Measurements from ENCODE around the gene ATP5IF1. TPM values are rescaled to one million over a fixed set of nuclear protein-coding genes. Genes with fewer than 3 reads are reported as not detected.

Gene ATP5IF1
- total and polyA plus RNA-seq, 2 of the 13 experiments (the other 11 are each of a cell fraction or from before 2014, with no cell fraction given) = 97.7 to 131 TPM

DNA sequence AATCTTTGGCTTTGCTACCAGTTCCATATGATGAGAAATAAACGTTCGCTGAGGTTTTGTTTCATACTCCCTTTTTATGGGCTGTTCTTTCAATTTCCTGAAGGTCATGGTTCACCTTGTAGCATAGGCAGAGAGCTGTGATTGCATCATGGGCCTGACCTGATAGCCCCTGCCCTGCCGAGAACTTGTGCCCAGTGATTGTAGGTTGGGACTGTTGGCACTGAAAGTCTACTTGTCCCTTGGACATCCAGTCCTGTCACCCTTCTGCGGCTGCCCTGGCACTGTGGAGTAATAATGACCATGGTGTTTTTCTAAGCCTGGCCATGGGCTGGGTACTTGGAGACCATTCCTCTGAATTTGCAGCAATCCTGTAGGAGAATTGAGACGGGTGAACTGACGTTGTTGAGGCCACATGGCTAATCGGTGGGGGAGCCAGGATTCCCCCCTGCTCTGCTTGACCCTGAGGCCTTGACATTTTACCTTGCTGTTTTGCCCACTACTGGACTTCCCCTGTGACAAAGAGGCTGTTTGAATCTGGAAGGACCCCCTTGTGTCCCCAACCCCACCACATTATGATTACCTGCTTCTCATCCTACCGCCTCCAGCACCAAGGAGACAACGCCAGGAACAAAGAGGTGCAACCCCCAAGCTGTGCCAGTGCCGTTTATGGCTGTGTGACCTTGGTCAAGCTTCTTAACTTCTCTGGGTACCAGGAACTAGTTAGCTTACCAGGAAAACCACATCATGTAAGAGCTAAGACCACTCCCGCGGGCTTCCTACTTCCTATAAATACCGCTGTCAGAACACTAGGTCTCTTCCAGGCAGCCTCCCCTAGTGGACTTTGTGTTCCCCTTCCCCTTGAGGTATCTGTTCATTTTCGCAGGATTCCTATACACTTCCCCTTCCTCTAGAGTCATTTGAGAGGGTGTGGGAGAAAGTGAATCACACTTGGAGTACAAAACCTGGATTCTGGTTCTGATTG, 46.8 kb downstream of the ATP5IF1 start:
- in situ Hi-C loops (cut with HindIII; ENCODE audit: extremely low pct_ligation_motif_present, low pct_unique_long_range_greater_than_20kb) (no loop called here), intact Hi-C loops (cut with micrococcal nuclease; ENCODE audit: unreplicated experiment) (no loop called here)
- 89% methylated on average over 13 of the region's 14 CpGs for WGBS (ENCODE audit: low lambda C conversion rate)
- H3K4me1 ChIP-seq (ENCODE audit: insufficient read depth, low read length) = peaks cover 18% of the 10 kb centered on the region
- no peaks in the 10 kb centered on the region for H3K27me3 ChIP-seq (ENCODE audit: control insufficient read depth in 1 of 2, insufficient read depth in 2 of 2, low read length in 2 of 2)
- H3K4me3 ChIP-seq (replicated peaks in 1 of 3; ENCODE audit: insufficient read depth in 1 of 3, low read depth in 2 of 3, low read length in 3 of 3) = no peak overlapping the region
- DNase-seq (ENCODE audit: low spot score) = no peak
- H3K9me3 ChIP-seq (ENCODE audit: low read length) = no peaks in the 10 kb centered on the region
- no peak overlapping the region for H3K4me2 ChIP-seq (ENCODE audit: low read depth, low read length)
- peaks cover 24 to 50% of the 10 kb centered on the region in 2 experiments for H3K36me3 ChIP-seq (replicated peaks in 1 of 2; ENCODE audit: control insufficient read depth in 1 of 2, insufficient read depth in 2 of 2, low read length in 2 of 2)
- no peaks in the 10 kb centered on the region for H4K20me1 ChIP-seq (ENCODE audit: insufficient read depth, low read length)
- CTCF ChIA-PET (ENCODE audit: low intra/inter-chr PET ratio, low total read pairs) = no interaction called here
- no peaks in the 10 kb centered on the region for H3K79me2 ChIP-seq (ENCODE audit: insufficient read depth, low read length)
- no peak; the same call in 2 of the 3 replicates for ATAC-seq
- no peak overlapping the region for H3K9ac ChIP-seq (ENCODE audit: insufficient read depth, low read depth, low read length)
- no TSS peak for BruUV-seq (replicated peaks)
- POLR2A ChIA-PET = interaction anchor here (1.4 to 1.7 kb wide), 2 partner anchors 22 to 34 kb away, joined by 3 to 6 read pairs; no protein-coding TSS in a partner anchor
- no peak for FAIRE-seq
- H3K27ac ChIP-seq (ENCODE audit: extremely low read length, insufficient read depth, low read length) = peak overlapping the region; percentile 1
- H2AFZ ChIP-seq (ENCODE audit: low read length) = no peak overlapping the region
- TF ChIP-seq HCFC1 (IDR thresholded peaks at IDR 0.05; ENCODE audit: low read depth, low read length) (no peak), CHD2 (IDR thresholded peaks at IDR 0.05; ENCODE audit: low read depth, low read length) (no peak), FOSL1 (CRISPR knock-in tag; IDR thresholded peaks at IDR 0.05; ENCODE audit: borderline replicate concordance) (no peak), ISL2 (CRISPR knock-in tag; IDR thresholded peaks at IDR 0.05) (no peak), ZNF253 (CRISPR knock-in tag; IDR thresholded peaks at IDR 0.05; ENCODE audit: borderline replicate concordance) (no peak), RBM22 (optimal IDR thresholded peaks at IDR 0.05; ENCODE audit: low read length) (peak; percentile 30), RXRB (CRISPR knock-in tag; IDR thresholded peaks at IDR 0.05; ENCODE audit: borderline replicate concordance) (no peak), SMARCC2 (IDR thresholded peaks at IDR 0.05) (no peak), GTF2F1 (IDR thresholded peaks at IDR 0.05; ENCODE audit: low read length) (no peak), ZKSCAN8 (CRISPR knock-in tag; IDR thresholded peaks at IDR 0.05; ENCODE audit: borderline replicate concordance) (no peak), RELA (CRISPR knock-in tag; IDR thresholded peaks at IDR 0.05) (no peak), POLR2AphosphoS5 (IDR thresholded peaks at IDR 0.05; ENCODE audit: low read depth, low read length) (0 out of 2 replicates have a peak, but pooled peaks have one; percentile 3), RFXAP (CRISPR knock-in tag; IDR thresholded peaks at IDR 0.05; ENCODE audit: borderline replicate concordance) (no peak), ZNF549 (CRISPR knock-in tag; IDR thresholded peaks at IDR 0.05) (no peak)
- TF ChIP-seq, protein P1, sequence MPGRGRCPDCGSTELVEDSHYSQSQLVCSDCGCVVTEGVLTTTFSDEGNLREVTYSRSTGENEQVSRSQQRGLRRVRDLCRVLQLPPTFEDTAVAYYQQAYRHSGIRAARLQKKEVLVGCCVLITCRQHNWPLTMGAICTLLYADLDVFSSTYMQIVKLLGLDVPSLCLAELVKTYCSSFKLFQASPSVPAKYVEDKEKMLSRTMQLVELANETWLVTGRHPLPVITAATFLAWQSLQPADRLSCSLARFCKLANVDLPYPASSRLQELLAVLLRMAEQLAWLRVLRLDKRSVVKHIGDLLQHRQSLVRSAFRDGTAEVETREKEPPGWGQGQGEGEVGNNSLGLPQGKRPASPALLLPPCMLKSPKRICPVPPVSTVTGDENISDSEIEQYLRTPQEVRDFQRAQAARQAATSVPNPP (CRISPR knock-in tag; IDR thresholded peaks at IDR 0.05) = no peak
- TF ChIP-seq, protein P2, sequence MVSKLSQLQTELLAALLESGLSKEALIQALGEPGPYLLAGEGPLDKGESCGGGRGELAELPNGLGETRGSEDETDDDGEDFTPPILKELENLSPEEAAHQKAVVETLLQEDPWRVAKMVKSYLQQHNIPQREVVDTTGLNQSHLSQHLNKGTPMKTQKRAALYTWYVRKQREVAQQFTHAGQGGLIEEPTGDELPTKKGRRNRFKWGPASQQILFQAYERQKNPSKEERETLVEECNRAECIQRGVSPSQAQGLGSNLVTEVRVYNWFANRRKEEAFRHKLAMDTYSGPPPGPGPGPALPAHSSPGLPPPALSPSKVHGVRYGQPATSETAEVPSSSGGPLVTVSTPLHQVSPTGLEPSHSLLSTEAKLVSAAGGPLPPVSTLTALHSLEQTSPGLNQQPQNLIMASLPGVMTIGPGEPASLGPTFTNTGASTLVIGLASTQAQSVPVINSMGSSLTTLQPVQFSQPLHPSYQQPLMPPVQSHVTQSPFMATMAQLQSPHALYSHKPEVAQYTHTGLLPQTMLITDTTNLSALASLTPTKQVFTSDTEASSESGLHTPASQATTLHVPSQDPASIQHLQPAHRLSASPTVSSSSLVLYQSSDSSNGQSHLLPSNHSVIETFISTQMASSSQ (IDR thresholded peaks at IDR 0.05; ENCODE audit: low read depth) = no peak
- TF ChIP-seq, protein P2 (CRISPR knock-in tag; IDR thresholded peaks at IDR 0.05; ENCODE audit: borderline replicate concordance) = no peak
- TF ChIP-seq, protein P3, sequence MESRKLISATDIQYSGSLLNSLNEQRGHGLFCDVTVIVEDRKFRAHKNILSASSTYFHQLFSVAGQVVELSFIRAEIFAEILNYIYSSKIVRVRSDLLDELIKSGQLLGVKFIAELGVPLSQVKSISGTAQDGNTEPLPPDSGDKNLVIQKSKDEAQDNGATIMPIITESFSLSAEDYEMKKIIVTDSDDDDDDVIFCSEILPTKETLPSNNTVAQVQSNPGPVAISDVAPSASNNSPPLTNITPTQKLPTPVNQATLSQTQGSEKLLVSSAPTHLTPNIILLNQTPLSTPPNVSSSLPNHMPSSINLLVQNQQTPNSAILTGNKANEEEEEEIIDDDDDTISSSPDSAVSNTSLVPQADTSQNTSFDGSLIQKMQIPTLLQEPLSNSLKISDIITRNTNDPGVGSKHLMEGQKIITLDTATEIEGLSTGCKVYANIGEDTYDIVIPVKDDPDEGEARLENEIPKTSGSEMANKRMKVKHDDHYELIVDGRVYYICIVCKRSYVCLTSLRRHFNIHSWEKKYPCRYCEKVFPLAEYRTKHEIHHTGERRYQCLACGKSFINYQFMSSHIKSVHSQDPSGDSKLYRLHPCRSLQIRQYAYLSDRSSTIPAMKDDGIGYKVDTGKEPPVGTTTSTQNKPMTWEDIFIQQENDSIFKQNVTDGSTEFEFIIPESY (CRISPR knock-in tag; IDR thresholded peaks at IDR 0.05) = peak; percentile 42; the same call in 1 of the 2 replicates

Measured in HepG2 (cell line).